Cardiac fibroblast (primary cell): ENCODE measurements around the gene SP140.
"Not testable (repeated sequence)": the region's sequence is repeated elsewhere in the genome, so short reads cannot be mapped to it uniquely, and the experiment has no call there.

ENCODE experiments used
- DNase-seq, 2 donors: peaks; one replicate each; pipeline versions ENCODE4 v3.0.0 to v3.0.0-alpha.2; 2010; ENCODE audit warnings: low read depth in 2 of 2
- H3K4me3 ChIP-seq, 2 donors: replicated peaks in 1 of 2; 1 replicate in 1 of 2; 2 replicates in 1 of 2; pipeline ENCODE4 v1.5.1; 2011; ENCODE audit warnings: low read depth in 2 of 2, low read length in 2 of 2, mild to moderate bottlenecking in 2 of 2, moderate library complexity in 1 of 2
- TF ChIP-seq, protein P1 (sequence below): IDR thresholded peaks from one replicate; pipeline ENCODE4 v1.5.1; 2011; ENCODE audit warnings: low read depth, mild to moderate bottlenecking, low read length, inconsistent platforms

Gene SP140

DNA sequence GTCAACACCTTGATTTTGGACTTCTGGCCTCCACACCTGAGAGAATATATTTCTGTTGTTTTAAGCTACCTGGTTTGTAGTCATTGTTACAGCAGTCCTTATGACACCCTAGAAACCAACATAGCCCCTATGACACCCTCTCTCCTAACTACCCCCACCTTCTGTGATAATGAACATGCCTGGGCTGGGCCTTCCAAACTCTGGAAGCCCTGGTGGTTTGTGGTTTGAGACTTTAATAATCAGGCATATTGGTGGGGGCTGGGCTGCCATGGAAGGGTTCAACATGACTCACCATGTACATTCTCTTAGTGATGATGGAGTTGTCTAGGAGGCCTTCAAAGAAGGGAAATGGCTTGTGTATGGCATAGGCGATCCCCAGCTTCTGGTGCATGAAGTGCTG is 9.0 kb upstream of the SP140 start:
- no peak overlapping the region for H3K4me3 ChIP-seq
- TF ChIP-seq, protein P1, sequence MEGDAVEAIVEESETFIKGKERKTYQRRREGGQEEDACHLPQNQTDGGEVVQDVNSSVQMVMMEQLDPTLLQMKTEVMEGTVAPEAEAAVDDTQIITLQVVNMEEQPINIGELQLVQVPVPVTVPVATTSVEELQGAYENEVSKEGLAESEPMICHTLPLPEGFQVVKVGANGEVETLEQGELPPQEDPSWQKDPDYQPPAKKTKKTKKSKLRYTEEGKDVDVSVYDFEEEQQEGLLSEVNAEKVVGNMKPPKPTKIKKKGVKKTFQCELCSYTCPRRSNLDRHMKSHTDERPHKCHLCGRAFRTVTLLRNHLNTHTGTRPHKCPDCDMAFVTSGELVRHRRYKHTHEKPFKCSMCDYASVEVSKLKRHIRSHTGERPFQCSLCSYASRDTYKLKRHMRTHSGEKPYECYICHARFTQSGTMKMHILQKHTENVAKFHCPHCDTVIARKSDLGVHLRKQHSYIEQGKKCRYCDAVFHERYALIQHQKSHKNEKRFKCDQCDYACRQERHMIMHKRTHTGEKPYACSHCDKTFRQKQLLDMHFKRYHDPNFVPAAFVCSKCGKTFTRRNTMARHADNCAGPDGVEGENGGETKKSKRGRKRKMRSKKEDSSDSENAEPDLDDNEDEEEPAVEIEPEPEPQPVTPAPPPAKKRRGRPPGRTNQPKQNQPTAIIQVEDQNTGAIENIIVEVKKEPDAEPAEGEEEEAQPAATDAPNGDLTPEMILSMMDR, result no peak
- DNase-seq, result no peak

DNA sequence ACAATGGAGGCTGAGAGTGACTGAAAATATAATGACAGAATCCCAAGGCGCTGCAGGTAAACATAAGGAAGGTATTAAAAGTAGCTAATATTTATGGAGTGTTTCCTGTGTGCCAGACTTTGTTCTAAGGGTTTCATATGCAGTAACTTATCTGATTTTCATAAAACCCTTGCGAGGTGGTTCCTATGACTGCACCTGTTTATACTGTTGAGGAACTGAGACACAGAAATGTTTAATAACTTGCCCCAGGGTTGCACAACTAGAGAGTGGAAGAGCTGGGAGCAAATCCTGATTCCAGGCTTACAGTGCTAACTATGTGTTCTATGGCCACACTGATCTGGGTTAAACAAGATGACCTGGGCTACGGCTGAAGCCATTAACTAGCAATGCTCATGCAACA is 8.1 kb upstream of the SP140 start:
- no peak for DNase-seq
- TF ChIP-seq, protein P1, result no peak
- no peak overlapping the region for H3K4me3 ChIP-seq

DNA sequence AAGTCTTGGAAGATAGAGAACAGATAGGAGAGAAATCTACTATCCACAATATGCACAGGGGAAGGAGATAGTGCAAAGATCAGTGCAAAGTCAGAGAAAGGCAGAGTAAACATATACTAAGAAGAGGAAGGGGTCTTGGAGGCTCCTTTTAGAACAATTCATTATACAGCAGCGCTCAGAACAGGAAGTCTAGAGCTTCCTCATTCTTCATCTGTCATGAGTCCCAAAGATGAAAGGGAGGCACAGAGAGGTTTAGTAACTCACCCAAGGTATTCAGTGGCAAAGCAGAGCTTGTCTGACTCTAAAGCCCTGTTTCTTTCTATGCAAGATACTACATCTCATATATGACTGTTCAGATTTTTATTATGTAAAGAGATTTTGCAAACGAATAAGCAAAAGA is 7.1 kb upstream of the SP140 start:
- no peak overlapping the region for H3K4me3 ChIP-seq
- TF ChIP-seq, protein P1, result no peak
- peak in 1 of 2 donors; percentile 2 for DNase-seq

GRCh38 chr2:230219419-230220331 is 5.9 kb upstream of the SP140 start, which contains the start of gene SP110:
SP110 (minus strand) TSS chr2:230219984; CDS start chr2:230216927, 3,057 bp downstream.
- TF ChIP-seq, protein P1, result no peak
- peak; percentile 91 to 92 for DNase-seq
- H3K4me3 ChIP-seq, result peak within 1 kb of the TSS; percentile 66 to 78

DNA sequence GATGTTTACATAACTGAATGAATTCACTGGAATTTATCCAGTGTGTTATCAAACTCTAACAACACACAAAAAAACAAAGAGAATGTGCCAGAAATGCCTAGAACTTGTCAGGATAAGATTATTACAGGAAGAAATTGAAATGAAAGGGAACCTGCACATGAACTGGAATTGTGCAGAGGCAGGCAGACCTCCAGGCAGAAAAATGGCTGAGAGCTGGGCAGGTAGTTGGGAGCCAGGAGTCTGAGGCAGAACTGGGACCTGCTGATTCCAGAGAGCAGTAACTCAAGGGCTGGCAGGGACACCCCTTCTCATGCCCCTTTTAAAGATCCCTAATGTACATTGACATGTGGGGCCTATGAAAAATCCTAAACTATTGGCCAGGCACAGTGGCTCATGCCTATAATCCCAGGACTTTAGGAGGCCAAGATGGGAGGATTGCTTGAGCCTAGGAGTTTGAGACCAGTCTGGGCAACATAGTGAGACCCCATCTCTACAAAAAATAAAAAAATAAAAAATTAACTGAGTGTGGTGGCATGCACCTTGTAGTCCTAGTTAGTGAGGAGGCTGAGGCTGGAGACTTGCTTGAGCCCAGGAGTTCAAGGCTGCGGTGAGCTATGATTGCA is 5.1 kb upstream of the SP140 start:
- H3K4me3 ChIP-seq, result peak overlapping the region; percentile 66 to 78
- TF ChIP-seq, protein P1, result no peak
- no peak for DNase-seq

DNA sequence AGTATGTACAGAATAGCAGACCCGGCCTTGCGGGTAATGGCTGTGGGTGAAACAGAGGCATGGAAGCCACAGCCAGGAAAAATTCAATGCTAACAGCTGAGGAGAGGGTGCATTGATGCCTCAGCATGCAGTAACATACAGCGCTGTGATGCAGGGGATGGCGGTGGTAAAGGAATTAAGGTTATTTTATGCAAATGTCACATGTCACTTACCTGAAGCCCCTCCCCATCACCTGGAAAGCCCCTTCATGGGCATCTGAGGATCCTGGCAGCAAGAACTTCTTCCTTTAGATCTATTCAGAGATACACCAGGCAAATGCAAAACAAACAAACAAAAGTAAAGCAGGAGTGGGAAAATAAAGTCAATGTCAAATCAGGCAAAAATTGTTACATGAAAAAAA is 4.0 kb upstream of the SP140 start:
- TF ChIP-seq, protein P1, result no peak
- no peak overlapping the region for H3K4me3 ChIP-seq
- DNase-seq, result no peak

DNA sequence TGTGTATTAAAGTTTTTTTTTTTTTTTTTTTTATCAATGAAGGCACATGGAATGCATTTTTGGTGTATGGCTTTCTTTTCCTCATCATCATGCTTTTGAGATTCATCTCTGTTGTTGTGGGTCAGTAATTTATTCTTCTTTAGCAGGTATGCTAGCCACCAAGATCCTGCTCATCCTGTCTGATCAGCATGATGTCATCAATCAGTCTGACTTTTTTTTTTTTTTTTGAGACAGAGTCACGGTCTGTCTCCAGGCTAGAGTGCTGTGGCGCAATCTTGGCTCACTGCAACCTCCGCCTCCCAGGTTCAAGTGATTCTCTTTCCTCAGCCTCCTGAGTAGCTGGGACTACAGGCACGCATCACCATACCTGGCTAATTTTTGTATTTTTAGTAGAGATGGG is 2.7 kb upstream of the SP140 start:
- DNase-seq, result peak in 1 of 2 donors; percentile 43
- H3K4me3 ChIP-seq, result not testable (repeated sequence)
